Thyroid gland (tissue), 4 donors: ENCODE data around the gene C20orf204. TPM values are rescaled to one million over a fixed set of nuclear protein-coding genes. Genes with fewer than 3 reads are reported as not detected.

Experiments
- DNase-seq, 2 donors: peaks; one replicate each; pipeline ENCODE4 v3.0.0-alpha.2; 2019
- H3K27ac ChIP-seq, 3 donors: fragments of 200-600 bp; sonication (generic); 1 replicate in 2 of 3; 2 replicates in 1 of 3; pipeline ENCODE4 v1.5.1; 2016 to 2019; ENCODE audit warnings: mild to moderate bottlenecking in 1 of 3, moderate library complexity in 1 of 3
- H3K27me3 ChIP-seq: fragments of 200-600 bp; sonication (generic); one replicate; pipeline ENCODE4 v1.5.1; 2019
- H3K36me3 ChIP-seq, 2 donors: fragments of 200-600 bp; sonication (generic); one replicate each; pipeline ENCODE4 v1.5.1; 2016 to 2019
- H3K4me1 ChIP-seq, 2 donors: fragments of 200-600 bp; sonication (generic); one replicate each; pipeline ENCODE4 v1.5.1; 2017 to 2019
- H3K4me3 ChIP-seq, 3 donors: fragments of 200-600 bp; sonication (generic); replicated peaks in 1 of 3; 1 replicate in 2 of 3; 2 replicates in 1 of 3; pipeline ENCODE4 v1.5.1; 2016; ENCODE audit warnings: mild to moderate bottlenecking in 1 of 3
- H3K9me3 ChIP-seq: fragments of 200-600 bp; sonication (generic); one replicate; pipeline ENCODE4 v1.5.1; 2017
- POLR2A ChIP-seq, 2 donors: fragments of 450-650 bp; IDR thresholded peaks; one replicate each; pipeline ENCODE4 v1.6.1; 2017; ENCODE audit warnings: antibody characterized with exemption in 2 of 2, mild to moderate bottlenecking in 2 of 2, moderate library complexity in 1 of 2
- WGBS, 2 donors: methylation state at CpG; one replicate each; pipeline ENCODE4 v1.1.5; 2017; 5-methylcytosine and 5-hydroxymethylcytosine counted together
- intact Hi-C: fragments of 100-400 bp; cut with DNase I; formaldehyde crosslinking; loops from one replicate; pipeline ENCODE4 v1.15.1; 2023
- total RNA-seq, 4 donors: library from RNA; depleted of rRNA; stranded (reverse); fragments of >200 nt; gene quantifications; one replicate each; pipeline ENCODE4 v1.2.3, GENCODE V29; 2016
- TF ChIP-seq, protein P1 (sequence below), 6 experiments: fragments of 200-600 bp in 3 of 6; fragments of 450-650 bp in 3 of 6; sonication (generic) in 3 of 6; IDR thresholded peaks; one replicate each; pipeline ENCODE4 v1.5.1; 2016 to 2019; ENCODE audit warnings: antibody characterized with exemption in 6 of 6, mild to moderate bottlenecking in 2 of 6, inconsistent platforms in 1 of 6, moderate library complexity in 1 of 6

Gene C20orf204, protein sequence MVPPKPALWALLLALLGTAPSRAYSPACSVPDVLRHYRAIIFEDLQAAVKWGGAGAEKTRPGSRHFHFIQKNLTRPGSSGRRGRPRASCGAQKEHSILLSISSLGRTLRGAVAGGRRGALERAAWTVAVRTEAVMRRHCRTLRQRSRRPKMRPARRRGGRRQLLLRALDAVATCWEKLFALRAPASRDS
- 1 to 10 TPM in 1 of 4 donors, under 1 TPM in 3; 0.11 to 2.6 (median 0.59) TPM for total RNA-seq

DNA sequence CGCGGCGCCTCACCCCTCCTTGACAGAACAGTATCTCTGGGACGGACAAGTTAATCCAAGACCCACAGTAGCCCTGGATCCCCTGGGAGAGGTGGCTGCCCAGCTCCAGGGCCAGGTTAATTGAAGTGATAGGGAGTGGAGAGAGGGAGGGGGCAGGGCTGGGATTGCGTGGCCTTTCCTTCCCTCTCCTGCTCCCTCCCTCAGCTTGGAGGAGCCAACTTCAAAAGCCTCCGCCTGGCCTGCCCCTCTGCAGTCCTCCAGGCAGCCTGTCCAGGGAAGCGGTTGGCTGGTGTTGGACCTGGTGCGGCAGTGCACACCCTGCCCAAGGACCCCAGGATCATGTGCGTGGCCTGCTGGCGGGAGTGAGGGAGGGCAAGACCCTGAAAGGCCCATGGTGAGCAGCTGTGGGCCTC lies at the start of gene C20orf204:
TSS of gene C20orf204 (plus strand) at position 250 of the 413 bp plus-strand sequence. CDS start at position 392, 142 bp downstream.
- H3K27ac ChIP-seq, result no peak within 1 kb of the TSS
- no peak within 1 kb of the TSS for H3K4me3 ChIP-seq
- peaks cover 7 to 36% of the 10 kb centered on the region in 2 donors for H3K4me1 ChIP-seq
- intact Hi-C loops, result no loop called here
- no peak for TF ChIP-seq POLR2A (IDR thresholded peaks at IDR 0.05)
- TF ChIP-seq, protein P1, sequence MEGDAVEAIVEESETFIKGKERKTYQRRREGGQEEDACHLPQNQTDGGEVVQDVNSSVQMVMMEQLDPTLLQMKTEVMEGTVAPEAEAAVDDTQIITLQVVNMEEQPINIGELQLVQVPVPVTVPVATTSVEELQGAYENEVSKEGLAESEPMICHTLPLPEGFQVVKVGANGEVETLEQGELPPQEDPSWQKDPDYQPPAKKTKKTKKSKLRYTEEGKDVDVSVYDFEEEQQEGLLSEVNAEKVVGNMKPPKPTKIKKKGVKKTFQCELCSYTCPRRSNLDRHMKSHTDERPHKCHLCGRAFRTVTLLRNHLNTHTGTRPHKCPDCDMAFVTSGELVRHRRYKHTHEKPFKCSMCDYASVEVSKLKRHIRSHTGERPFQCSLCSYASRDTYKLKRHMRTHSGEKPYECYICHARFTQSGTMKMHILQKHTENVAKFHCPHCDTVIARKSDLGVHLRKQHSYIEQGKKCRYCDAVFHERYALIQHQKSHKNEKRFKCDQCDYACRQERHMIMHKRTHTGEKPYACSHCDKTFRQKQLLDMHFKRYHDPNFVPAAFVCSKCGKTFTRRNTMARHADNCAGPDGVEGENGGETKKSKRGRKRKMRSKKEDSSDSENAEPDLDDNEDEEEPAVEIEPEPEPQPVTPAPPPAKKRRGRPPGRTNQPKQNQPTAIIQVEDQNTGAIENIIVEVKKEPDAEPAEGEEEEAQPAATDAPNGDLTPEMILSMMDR (IDR thresholded peaks at IDR 0.05), result no peak
- no peaks in the 10 kb centered on the region for H3K9me3 ChIP-seq
- no peaks in the 10 kb centered on the region for H3K27me3 ChIP-seq
- no peak for DNase-seq
- peaks cover 19 to 24% of the 10 kb centered on the region in 2 donors for H3K36me3 ChIP-seq
- 57 to 75% methylated on average over 2 to 8 of the region's 10 CpGs for WGBS, 2 donors

GRCh38 chr20:64000906-64001305 lies 35.1 kb upstream of the C20orf204 start:
- 91 to 96% methylated on average over 11 to 12 of the region's 12 CpGs for WGBS, 2 donors
- no peak for TF ChIP-seq POLR2A (IDR thresholded peaks at IDR 0.05)
- TF ChIP-seq, protein P1 (IDR thresholded peaks at IDR 0.05), result no peak
- no peaks in the 10 kb centered on the region for H3K9me3 ChIP-seq
- no peak for DNase-seq
- H3K36me3 ChIP-seq, result peaks cover 75 to 82% of the 10 kb centered on the region in 2 donors
- H3K27ac ChIP-seq, result no peak overlapping the region
- intact Hi-C loops, result no loop called here
- H3K27me3 ChIP-seq, result no peaks in the 10 kb centered on the region
- no peaks in the 10 kb centered on the region for H3K4me1 ChIP-seq
- H3K4me3 ChIP-seq, result no peak overlapping the region

DNA sequence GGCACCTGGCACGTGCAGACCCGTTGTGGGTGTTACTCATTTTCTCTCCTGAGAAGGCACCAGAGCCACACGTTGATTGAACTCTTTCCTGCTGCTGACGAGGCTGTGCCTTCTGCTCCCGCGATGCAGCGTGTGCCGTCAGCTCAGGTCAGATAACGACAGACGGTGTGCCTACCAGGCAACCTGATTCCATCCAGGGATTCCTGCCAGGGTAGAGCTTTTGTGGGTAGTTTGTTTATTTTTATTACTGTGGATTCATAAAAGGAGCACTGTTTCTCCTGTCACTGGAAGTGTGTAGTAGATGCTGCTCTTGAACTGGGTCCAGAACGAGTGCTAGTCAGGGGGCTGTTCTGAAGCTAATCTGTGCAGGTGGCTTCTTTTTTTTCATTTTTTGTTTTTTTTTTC lies 34.4 kb upstream of the C20orf204 start:
- TF ChIP-seq, protein P1 (IDR thresholded peaks at IDR 0.05), result no peak
- no peak for TF ChIP-seq POLR2A (IDR thresholded peaks at IDR 0.05)
- intact Hi-C loops, result no loop called here
- 86 to 90% methylated on average over 11 of the region's 11 CpGs for WGBS, 2 donors
- no peak for DNase-seq
- H3K4me1 ChIP-seq, result no peaks in the 10 kb centered on the region
- H3K27ac ChIP-seq, result no peak overlapping the region
- H3K4me3 ChIP-seq, result no peak overlapping the region
- H3K9me3 ChIP-seq, result no peaks in the 10 kb centered on the region
- H3K27me3 ChIP-seq, result no peaks in the 10 kb centered on the region
- H3K36me3 ChIP-seq, result peaks cover 68 to 76% of the 10 kb centered on the region in 2 donors

DNA sequence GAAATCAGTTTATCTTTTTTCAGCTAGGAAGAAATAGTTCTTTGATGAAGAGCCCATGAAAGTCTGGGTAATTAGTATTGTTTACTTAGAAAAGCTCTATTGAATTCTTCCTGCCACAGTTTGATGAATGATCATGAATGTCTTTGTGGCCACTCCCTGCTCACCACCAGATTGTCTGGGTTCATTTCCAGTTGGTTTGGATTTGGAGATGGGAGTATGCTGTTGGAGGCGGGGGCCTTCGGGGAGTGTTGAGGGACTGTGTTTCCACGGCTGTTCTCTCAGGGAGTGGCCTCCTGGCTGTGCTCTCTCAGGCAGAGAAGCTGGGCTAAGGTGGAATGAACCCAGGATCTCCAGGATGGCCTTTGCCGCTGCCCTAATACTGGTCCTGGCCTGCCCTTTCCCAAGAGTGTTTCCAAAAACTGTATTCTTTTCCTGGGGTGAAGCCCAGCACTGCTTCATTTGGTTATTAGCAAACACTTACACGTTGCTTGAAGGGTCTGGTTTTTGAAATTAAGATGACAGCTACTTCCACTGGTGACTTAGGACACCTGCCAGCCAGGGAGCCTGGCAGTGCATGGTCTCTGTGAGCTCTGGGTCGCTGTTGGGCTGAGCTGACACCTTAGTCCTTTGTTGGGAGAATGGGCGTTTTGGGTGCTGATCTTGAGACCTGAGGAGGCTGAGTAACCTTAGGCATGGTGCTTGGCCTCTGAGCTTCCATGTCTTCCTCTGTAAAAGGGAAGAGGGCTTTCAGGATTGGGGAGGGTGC lies 31.8 kb upstream of the C20orf204 start:
- TF ChIP-seq POLR2A (IDR thresholded peaks at IDR 0.05), result no peak
- no peak overlapping the region for H3K27ac ChIP-seq
- 82 to 86% methylated on average over 7 of the region's 7 CpGs for WGBS, 2 donors
- no peak overlapping the region for H3K4me3 ChIP-seq
- H3K36me3 ChIP-seq, result peaks cover 46 to 66% of the 10 kb centered on the region in 2 donors
- intact Hi-C loops, result no loop called here
- H3K4me1 ChIP-seq, result no peaks in the 10 kb centered on the region
- no peaks in the 10 kb centered on the region for H3K27me3 ChIP-seq
- no peaks in the 10 kb centered on the region for H3K9me3 ChIP-seq
- no peak for DNase-seq

DNA sequence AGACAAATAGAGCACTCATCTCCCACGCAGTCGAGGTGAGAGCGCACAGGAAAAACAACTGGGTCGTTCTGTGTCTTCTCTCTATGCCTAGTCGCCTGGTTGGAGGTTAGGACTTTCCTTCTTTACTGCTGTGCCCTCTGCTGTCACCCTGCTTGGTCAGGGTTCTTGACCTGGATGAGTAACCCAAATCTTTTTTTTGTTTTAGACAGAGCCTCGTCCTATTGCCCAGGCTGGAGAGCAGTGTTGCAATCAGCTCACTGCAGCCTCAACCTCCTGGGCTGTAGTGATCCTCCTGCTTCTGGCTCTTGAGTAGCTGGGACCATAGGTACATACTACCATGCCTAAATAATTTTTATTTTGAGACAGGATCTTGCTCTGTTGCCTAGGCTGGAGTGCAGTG lies 30.6 kb upstream of the C20orf204 start:
- H3K36me3 ChIP-seq, result peaks cover 37 to 64% of the 10 kb centered on the region in 2 donors

More for the DNA sequence above, 30.6 kb upstream of the C20orf204 start:
- intact Hi-C loops, result no loop called here
- H3K4me1 ChIP-seq, result no peaks in the 10 kb centered on the region
- H3K9me3 ChIP-seq, result no peaks in the 10 kb centered on the region
- H3K4me3 ChIP-seq, result no peak overlapping the region
- TF ChIP-seq POLR2A (IDR thresholded peaks at IDR 0.05), result no peak
- TF ChIP-seq, protein P1 (IDR thresholded peaks at IDR 0.05), result no peak
- H3K27ac ChIP-seq, result no peak overlapping the region
- no peak for DNase-seq
- WGBS, 2 donors, result 77 to 79% methylated on average over 6 of the region's 6 CpGs
- H3K27me3 ChIP-seq, result no peaks in the 10 kb centered on the region
